K562 (cell line): ENCODE results near the gene DGKZ. TPM values are rescaled to one million over a fixed set of nuclear protein-coding genes. Genes with fewer than 3 reads are reported as not detected.

Experiments
- CAMTA2 ChIP-seq: fragments of 250-450 bp; sonication (Bioruptor Pico); conservative IDR thresholded peaks from 2 replicates; pipeline ENCODE4 v1.5.1; 2022
- CHD4 ChIP-seq: fragments of 200-600 bp; sonication (generic); IDR thresholded peaks from 3 replicates; pipeline ENCODE4 v1.6.1; 2012; ENCODE audit warnings: low read depth, mild to moderate bottlenecking, mixed read lengths, low read length, inconsistent platforms; ENCODE audit not compliant: insufficient read depth, insufficient replicate concordance, poor library complexity, severe bottlenecking
- CREM ChIP-seq: IDR thresholded peaks from 2 replicates; pipeline ENCODE4 v1.6.1; 2014; ENCODE audit warnings: antibody characterized with exemption, low read depth
- GATAD2A ChIP-seq: fragments of 450-650 bp; IDR thresholded peaks from 2 replicates; pipeline ENCODE4 v1.6.1; 2017
- LARP7 ChIP-seq: fragments of 450-650 bp; IDR thresholded peaks from 2 replicates; pipeline ENCODE4 v1.6.1; 2016
- PHF8 ChIP-seq: fragments of 200-600 bp; sonication (generic); IDR thresholded peaks from 2 replicates; pipeline ENCODE4 v1.6.1; 2012; ENCODE audit warnings: mixed run types, mild to moderate bottlenecking, inconsistent platforms, low read length, moderate library complexity, borderline replicate concordance
- PRDM10 ChIP-seq: fragments of 450-650 bp; IDR thresholded peaks from 2 replicates; pipeline ENCODE4 v1.6.1; 2018; ENCODE audit not compliant: partially characterized antibody
- RB1 ChIP-seq: fragments of 450-650 bp; IDR thresholded peaks from 2 replicates; pipeline ENCODE4 v1.6.1; 2017; ENCODE audit warnings: low read depth, mild to moderate bottlenecking
- SRSF9 ChIP-seq: fragments of 200-400 bp; formaldehyde crosslinking; IDR thresholded peaks from 2 replicates; pipeline ENCODE4 v1.6.1; 2017; ENCODE audit warnings: low read depth, low read length, borderline replicate concordance
- ZNF316 ChIP-seq: fragments of 450-650 bp; IDR thresholded peaks from 2 replicates; pipeline ENCODE4 v1.6.1; 2016
- ZNF395 ChIP-seq: fragments of 200-800 bp; sonication (Bioruptor generic); IDR thresholded peaks from 2 replicates; pipeline ENCODE4 v1.6.1; 2017; ENCODE audit warnings: missing genetic modification characterization, missing compliant biosample characterization
- ZNF592 ChIP-seq: fragments of 450-650 bp; IDR thresholded peaks from 2 replicates; pipeline ENCODE4 v1.6.1; 2017; ENCODE audit warnings: antibody characterized with exemption, mild to moderate bottlenecking
- ZNF785 ChIP-seq: fragments of 250-450 bp; sonication (Bioruptor Pico); IDR thresholded peaks from 2 replicates; pipeline ENCODE4 v1.4.0; 2020; ENCODE audit warnings: mild to moderate bottlenecking
- polyA plus RNA-seq, 8 experiments: library from polyadenylated mRNA; depleted of rRNA in 4 of 8; stranded (reverse) in 5 of 8; unstranded in 3 of 8; fragments of >200 nt; fragmentation: Nextera tagmentation in 2 of 8; fragmentation: Illumina TruSeq in 1 of 8; extraction: Ambion mirVana in 2 of 8; extraction: Trizol in 1 of 8; gene quantifications; 2 replicates each; pipeline versions ENCODE4 v1.2.1 to v1.2.3, GENCODE V29; 2011 to 2014; ENCODE audit warnings: inconsistent platforms in 1 of 8, missing spikeins in 1 of 8
- total RNA-seq, 7 experiments: library from RNA; depleted of rRNA in 6 of 7; stranded (reverse); fragments of >200 nt in 6 of 7; fragmentation: Illumina TruSeq in 2 of 7; extraction: Trizol in 2 of 7; gene quantifications; 2 replicates each; pipeline versions ENCODE4 v1.2.1 to v1.2.3, GENCODE V29; 2011 to 2021; ENCODE audit warnings: low replicate concordance in 1 of 7

The DGKZ gene
- total and polyA plus RNA-seq, 9 of the 15 experiments (the other 6 are each of a cell fraction or from before 2014, with no cell fraction given): 0.51 to 100 (median 44.2) TPM

GRCh38 chr11:46380340-46381047 lies 33.2 kb downstream of the DGKZ start (continued):
- no peak for TF ChIP-seq LARP7
- TF ChIP-seq PHF8: peak; percentile 23; the same call in 1 of the 2 replicates
- TF ChIP-seq CAMTA2: no peak
- peak; percentile 68; the same call in 1 of the 2 replicates for TF ChIP-seq GATAD2A
- no peak for TF ChIP-seq SRSF9
- TF ChIP-seq ZNF316: 0 out of 2 replicates have a peak, but pooled peaks have one; percentile 6
- TF ChIP-seq CREM: no peak
- TF ChIP-seq ZNF785 (CRISPR knock-in tag): no peak
- TF ChIP-seq ZNF592: no peak
- TF ChIP-seq PRDM10: peak; percentile 87
- TF ChIP-seq RB1: no peak; the same call in 1 of the 2 replicates
- 0 out of 2 replicates have a peak, but pooled peaks have one; percentile 4 for TF ChIP-seq ZNF395 (CRISPR knock-in tag)
- no peak for TF ChIP-seq CHD4
